PC-3 (cell line): Measurements from ENCODE around the gene EVPL. TPM values are rescaled to one million over a fixed set of nuclear protein-coding genes. Genes with fewer than 3 reads are reported as not detected.
"Not testable (repeated sequence)": the region's sequence is repeated elsewhere in the genome, so short reads cannot be mapped to it uniquely, and the experiment has no call there.

Experiments
- ATAC-seq: fragments of 200-7000 bp; cut with Tn5 transposase; 2 replicates; pipeline ENCODE4 v1.9.1; 2020; ENCODE audit warnings: mild to moderate bottlenecking, moderate library complexity
- BruUV-seq: library from RNA; stranded (reverse); fragments of 400-500 nt; replicated peaks from 2 replicates; lab custom pipeline; 2021; lab: Mats Ljungman, UMichigan
- CTCF ChIA-PET: fragments of 300-600 bp; sonication (Branson Sonifier 250); formaldehyde crosslinking; loops from one replicate; lab custom pipeline; 2022; ENCODE audit warnings: antibody characterized with exemption; lab: Charles Lee
- POLR2A ChIA-PET: fragments of 300-600 bp; sonication (Branson Sonifier 250); formaldehyde crosslinking; loops from one replicate; lab custom pipeline; 2022; ENCODE audit warnings: antibody characterized with exemption; ENCODE audit not compliant: unreplicated experiment; lab: Charles Lee
- DNase-seq: peaks from one replicate; pipeline ENCODE4 v3.0.0-alpha.2; 2015
- H2AFZ ChIP-seq: fragments of 300-600 bp; sonication (generic); 2 replicates; pipeline ENCODE4 v1.6.0; 2016; ENCODE audit warnings: antibody characterized with exemption, low read length
- H3F3A ChIP-seq: fragments of 300-600 bp; sonication (generic); one replicate; pipeline ENCODE4 v1.6.0; 2017; ENCODE audit warnings: antibody characterized with exemption, low read length, control low read depth, mild to moderate bottlenecking; ENCODE audit not compliant: unreplicated experiment
- H3K27ac ChIP-seq: fragments of 300-600 bp; sonication (generic); 2 replicates; pipeline ENCODE4 v1.5.1; 2016; ENCODE audit warnings: mild to moderate bottlenecking, low read length
- H3K27me3 ChIP-seq: fragments of 300-600 bp; sonication (generic); 2 replicates; pipeline ENCODE4 v1.6.1; 2016; ENCODE audit warnings: low read length, mixed read lengths
- H3K36me3 ChIP-seq: fragments of 300-600 bp; sonication (generic); 2 replicates; pipeline ENCODE4 v1.6.1; 2016; ENCODE audit warnings: low read depth, mixed run types, low read length, mixed read lengths
- H3K4me1 ChIP-seq: fragments of 300-600 bp; sonication (generic); 2 replicates; pipeline ENCODE4 v1.5.1; 2016; ENCODE audit warnings: low read length; ENCODE audit not compliant: insufficient read depth
- H3K4me2 ChIP-seq: fragments of 300-600 bp; sonication (generic); 2 replicates; pipeline ENCODE4 v1.6.0; 2016; ENCODE audit warnings: low read length
- H3K4me3 ChIP-seq: fragments of 300-600 bp; sonication (generic); 2 replicates; pipeline ENCODE4 v1.5.1; 2016; ENCODE audit warnings: mild to moderate bottlenecking, low read length, mixed read lengths
- H3K79me2 ChIP-seq: fragments of 300-600 bp; sonication (generic); 2 replicates; pipeline ENCODE4 v1.6.1; 2017; ENCODE audit warnings: low read length, mixed read lengths
- H3K9ac ChIP-seq: fragments of 300-600 bp; sonication (generic); 2 replicates; pipeline ENCODE4 v1.6.0; 2016; ENCODE audit warnings: mild to moderate bottlenecking, low read length
- H3K9me2 ChIP-seq: fragments of 300-600 bp; sonication (generic); replicated peaks from 2 replicates; pipeline ENCODE4 v1.6.1; 2016; ENCODE audit warnings: mixed run types, low read length, mixed read lengths
- H3K9me3 ChIP-seq: fragments of 300-600 bp; sonication (generic); 2 replicates; pipeline ENCODE4 v1.6.1; 2016; ENCODE audit warnings: low read length, mixed read lengths
- H4K20me1 ChIP-seq: fragments of 300-600 bp; sonication (generic); 2 replicates; pipeline ENCODE4 v1.6.1; 2016; ENCODE audit warnings: low read length, mixed read lengths
- CTCF ChIP-seq: fragments of 300-600 bp; sonication (generic); conservative IDR thresholded peaks from 2 replicates; pipeline ENCODE4 v1.5.1; 2017; ENCODE audit warnings: antibody characterized with exemption, low read depth, mild to moderate bottlenecking, low read length
- EZH2 ChIP-seq: fragments of 300-600 bp; sonication (generic); IDR thresholded peaks from one replicate; pipeline ENCODE4 v1.6.1; 2017; ENCODE audit warnings: antibody characterized with exemption, mild to moderate bottlenecking, low read length; ENCODE audit not compliant: unreplicated experiment
- EZH2phosphoT487 ChIP-seq: fragments of 300-600 bp; sonication (generic); IDR thresholded peaks from 2 replicates; pipeline ENCODE4 v1.6.1; 2018; ENCODE audit warnings: mild to moderate bottlenecking, antibody characterized with exemption, low read length, borderline replicate concordance
- intact Hi-C: fragments of 100-400 bp; cut with micrococcal nuclease; formaldehyde crosslinking; loops from 2 replicates; pipeline ENCODE4 v1.9.0; 2023
- total RNA-seq: library from RNA; depleted of rRNA; stranded (reverse); fragments of >200 nt; gene quantifications from 2 replicates; pipeline ENCODE4 v1.2.3, GENCODE V29; 2014

The EVPL gene
- total RNA-seq, 1 experiment from 2014 or later: 38.8 TPM

- no peaks in the 10 kb centered on the region for H3K27me3 ChIP-seq
- peak overlapping the region; percentile 2; the same call in 1 of the 2 replicates for H3K9ac ChIP-seq
- CTCF ChIA-PET: no interaction called here
- POLR2A ChIA-PET: no interaction called here
- peaks cover 16% of the 10 kb centered on the region; the same call in 1 of the 2 replicates for H3K36me3 ChIP-seq
- intact Hi-C loops: no loop called here
- DNase-seq (no peak), ATAC-seq (no peak)
- H3K4me2 ChIP-seq: peak overlapping the region; percentile 94
- no peak for TF ChIP-seq EZH2phosphoT487
- no peak for TF ChIP-seq CTCF
- no peak for TF ChIP-seq EZH2
- no peak overlapping the region for H3K27ac ChIP-seq
- BruUV-seq: no TSS peak
- peaks cover 82% of the 10 kb centered on the region for H3K79me2 ChIP-seq
- H3K9me3 ChIP-seq: no peaks in the 10 kb centered on the region
- H3K4me1 ChIP-seq: peaks cover 34% of the 10 kb centered on the region
- no peak overlapping the region for H2AFZ ChIP-seq
- H3K9me2 ChIP-seq: no peaks in the 10 kb centered on the region
- H4K20me1 ChIP-seq: 0 out of 2 replicates have a peak, but pooled peaks cover under 1% of the 10 kb centered on the region
- H3F3A ChIP-seq: peaks cover under 1% of the 10 kb centered on the region
- H3K4me3 ChIP-seq: peak overlapping the region; percentile 45
Measured at GRCh38 chr17:75975757-75976174, 51.3 kb downstream of the EVPL start.

GRCh38 chr17:75975187-75975586, 51.9 kb downstream of the EVPL start:
- H3K9me2 ChIP-seq, intact Hi-C loops, H4K20me1 ChIP-seq, H3K9me3 ChIP-seq, H3K9ac ChIP-seq, BruUV-seq, H3K27me3 ChIP-seq, H3K4me3 ChIP-seq, DNase-seq, POLR2A ChIA-PET, H3K27ac ChIP-seq, H3K4me2 ChIP-seq, H3F3A ChIP-seq, CTCF ChIA-PET, ATAC-seq, H2AFZ ChIP-seq: not testable (repeated sequence)
- Histone ChIP-seq H3K79me2 (peaks cover 79% of the 10 kb centered on the region), H3K36me3 (peaks cover 16% of the 10 kb centered on the region; the same call in 1 of the 2 replicates), H3K4me1 (peaks cover 34% of the 10 kb centered on the region)

- CTCF ChIA-PET: no interaction called here
Measured at GRCh38 chr17:75970626-75971025, 56.5 kb downstream of the EVPL start.

More at GRCh38 chr17:75970626-75971025, 56.5 kb downstream of the EVPL start:
- Histone ChIP-seq H3F3A (peaks cover 5% of the 10 kb centered on the region), H4K20me1 (0 out of 2 replicates have a peak, but pooled peaks cover 6% of the 10 kb centered on the region), H3K27ac (peak overlapping the region; percentile 46), H3K36me3 (peaks cover 16% of the 10 kb centered on the region; the same call in 1 of the 2 replicates), H2AFZ (no peak overlapping the region), H3K9me3 (no peaks in the 10 kb centered on the region), H3K4me1 (peaks cover 11% of the 10 kb centered on the region), H3K4me3 (no peak overlapping the region), H3K4me2 (peak overlapping the region; percentile 20; the same call in 1 of the 2 replicates), H3K9ac (no peak overlapping the region), H3K9me2 (no peaks in the 10 kb centered on the region), H3K27me3 (no peaks in the 10 kb centered on the region), H3K79me2 (peaks cover 60% of the 10 kb centered on the region)
- DNase-seq: no peak
- no TSS peak for BruUV-seq
- TF ChIP-seq CTCF: no peak
- no peak for TF ChIP-seq EZH2
- TF ChIP-seq EZH2phosphoT487: no peak
- no peak for ATAC-seq
- intact Hi-C loops: no loop called here
- POLR2A ChIA-PET: interaction anchor here (0.5 kb wide), 1 partner anchor 93 kb away, joined by 3 read pairs; no protein-coding TSS in a partner anchor
